HepG2 (cell line): Measurements from ENCODE around the gene GRID1. TPM values are rescaled to one million over a fixed set of nuclear protein-coding genes. Genes with fewer than 3 reads are reported as not detected.

ENCODE experiments used
- KLF9 ChIP-seq: IDR thresholded peaks from 2 replicates; pipeline ENCODE4 v1.6.1; 2016; ENCODE audit warnings: low read depth
- NR2F1 ChIP-seq, 2 experiments: fragments of 450-650 bp in 1 of 2; formaldehyde crosslinking in 1 of 2; IDR thresholded peaks; 2 replicates each; pipeline versions ENCODE4 v1.5.0 to v1.6.1; 2016 to 2020; ENCODE audit warnings: mild to moderate bottlenecking in 1 of 2, missing compliant biosample characterization in 1 of 2, missing genetic modification reagents in 1 of 2, moderate library complexity in 1 of 2
- PITX1 ChIP-seq: sonication (generic); formaldehyde crosslinking; IDR thresholded peaks from 2 replicates; pipeline ENCODE4 v1.5.1; 2020; ENCODE audit warnings: mild to moderate bottlenecking, missing genetic modification reagents
- RCOR2 ChIP-seq: IDR thresholded peaks from 2 replicates; pipeline ENCODE4 v1.6.1; 2016; ENCODE audit warnings: missing biosample characterization, missing genetic modification reagents
- SMAD1 ChIP-seq: sonication (generic); formaldehyde crosslinking; IDR thresholded peaks from 2 replicates; pipeline ENCODE4 v1.4.0; 2020; ENCODE audit warnings: missing genetic modification reagents, low read depth, mild to moderate bottlenecking, borderline replicate concordance
- ZNF251 ChIP-seq: sonication (generic); formaldehyde crosslinking; IDR thresholded peaks from 2 replicates; pipeline ENCODE4 v1.9.0; 2021; ENCODE audit warnings: mild to moderate bottlenecking, missing genetic modification reagents
- ZNF264 ChIP-seq: sonication (generic); formaldehyde crosslinking; IDR thresholded peaks from 2 replicates; pipeline ENCODE4 v1.4.0; 2020; ENCODE audit warnings: missing genetic modification reagents
- ZNF432 ChIP-seq: sonication (generic); formaldehyde crosslinking; IDR thresholded peaks from 2 replicates; pipeline ENCODE4 v1.5.0; 2020; ENCODE audit warnings: missing genetic modification reagents, mild to moderate bottlenecking, borderline replicate concordance
- ZNF619 ChIP-seq: sonication (generic); formaldehyde crosslinking; IDR thresholded peaks from 2 replicates; pipeline ENCODE4 v1.4.0; 2020; ENCODE audit warnings: mild to moderate bottlenecking, missing genetic modification reagents
- ZNF720 ChIP-seq: sonication (generic); formaldehyde crosslinking; IDR thresholded peaks from 2 replicates; pipeline ENCODE4 v1.4.0; 2020; ENCODE audit warnings: missing genetic modification reagents
- polyA plus RNA-seq, 8 experiments: library from polyadenylated mRNA; depleted of rRNA in 3 of 8; stranded (reverse) in 7 of 8; unstranded in 1 of 8; fragments of >200 nt; fragmentation: Illumina TruSeq in 4 of 8; extraction: Trizol in 4 of 8; gene quantifications; 2 replicates each; pipeline versions ENCODE4 v1.2.1 to v1.2.3, GENCODE V29; 2011 to 2016; ENCODE audit warnings: low read depth in 4 of 8, missing spikeins in 1 of 8, mixed read lengths in 1 of 8; ENCODE audit not compliant: insufficient read depth in 1 of 8
- total RNA-seq, 5 experiments: library from RNA; depleted of rRNA; stranded (reverse); fragments of >200 nt; fragmentation: Illumina TruSeq; extraction: Trizol; gene quantifications; 2 replicates each; pipeline ENCODE4 v1.2.3, GENCODE V29; 2016; ENCODE audit warnings: low read depth in 1 of 5
- TF ChIP-seq, protein P1 (sequence below): sonication (generic); formaldehyde crosslinking; IDR thresholded peaks from 2 replicates; pipeline ENCODE4 v1.5.1; 2020; ENCODE audit warnings: mild to moderate bottlenecking, missing genetic modification reagents, borderline replicate concordance
- TF ChIP-seq, protein P2 (sequence below): sonication (generic); formaldehyde crosslinking; IDR thresholded peaks from 2 replicates; pipeline ENCODE4 v1.4.0; 2020; ENCODE audit warnings: mild to moderate bottlenecking, missing genetic modification reagents
- TF ChIP-seq, protein P3 (sequence below), 2 experiments: sonication (generic) in 1 of 2; formaldehyde crosslinking in 1 of 2; IDR thresholded peaks; 2 replicates each; pipeline versions ENCODE4 v1.4.0 to v1.6.1; 2018 to 2020; ENCODE audit warnings: missing genetic modification reagents in 2 of 2, borderline replicate concordance in 1 of 2, low read depth in 1 of 2, mild to moderate bottlenecking in 1 of 2, missing biosample characterization in 1 of 2

GRID1 gene
- total and polyA plus RNA-seq, 2 of the 13 experiments (the other 11 are each of a cell fraction or from before 2014, with no cell fraction given) = 0.05 TPM; not detected in 1

GRCh38 chr10:86263209-86263608, 103.4 kb downstream of the GRID1 start (continued):
- TF ChIP-seq, protein P1, sequence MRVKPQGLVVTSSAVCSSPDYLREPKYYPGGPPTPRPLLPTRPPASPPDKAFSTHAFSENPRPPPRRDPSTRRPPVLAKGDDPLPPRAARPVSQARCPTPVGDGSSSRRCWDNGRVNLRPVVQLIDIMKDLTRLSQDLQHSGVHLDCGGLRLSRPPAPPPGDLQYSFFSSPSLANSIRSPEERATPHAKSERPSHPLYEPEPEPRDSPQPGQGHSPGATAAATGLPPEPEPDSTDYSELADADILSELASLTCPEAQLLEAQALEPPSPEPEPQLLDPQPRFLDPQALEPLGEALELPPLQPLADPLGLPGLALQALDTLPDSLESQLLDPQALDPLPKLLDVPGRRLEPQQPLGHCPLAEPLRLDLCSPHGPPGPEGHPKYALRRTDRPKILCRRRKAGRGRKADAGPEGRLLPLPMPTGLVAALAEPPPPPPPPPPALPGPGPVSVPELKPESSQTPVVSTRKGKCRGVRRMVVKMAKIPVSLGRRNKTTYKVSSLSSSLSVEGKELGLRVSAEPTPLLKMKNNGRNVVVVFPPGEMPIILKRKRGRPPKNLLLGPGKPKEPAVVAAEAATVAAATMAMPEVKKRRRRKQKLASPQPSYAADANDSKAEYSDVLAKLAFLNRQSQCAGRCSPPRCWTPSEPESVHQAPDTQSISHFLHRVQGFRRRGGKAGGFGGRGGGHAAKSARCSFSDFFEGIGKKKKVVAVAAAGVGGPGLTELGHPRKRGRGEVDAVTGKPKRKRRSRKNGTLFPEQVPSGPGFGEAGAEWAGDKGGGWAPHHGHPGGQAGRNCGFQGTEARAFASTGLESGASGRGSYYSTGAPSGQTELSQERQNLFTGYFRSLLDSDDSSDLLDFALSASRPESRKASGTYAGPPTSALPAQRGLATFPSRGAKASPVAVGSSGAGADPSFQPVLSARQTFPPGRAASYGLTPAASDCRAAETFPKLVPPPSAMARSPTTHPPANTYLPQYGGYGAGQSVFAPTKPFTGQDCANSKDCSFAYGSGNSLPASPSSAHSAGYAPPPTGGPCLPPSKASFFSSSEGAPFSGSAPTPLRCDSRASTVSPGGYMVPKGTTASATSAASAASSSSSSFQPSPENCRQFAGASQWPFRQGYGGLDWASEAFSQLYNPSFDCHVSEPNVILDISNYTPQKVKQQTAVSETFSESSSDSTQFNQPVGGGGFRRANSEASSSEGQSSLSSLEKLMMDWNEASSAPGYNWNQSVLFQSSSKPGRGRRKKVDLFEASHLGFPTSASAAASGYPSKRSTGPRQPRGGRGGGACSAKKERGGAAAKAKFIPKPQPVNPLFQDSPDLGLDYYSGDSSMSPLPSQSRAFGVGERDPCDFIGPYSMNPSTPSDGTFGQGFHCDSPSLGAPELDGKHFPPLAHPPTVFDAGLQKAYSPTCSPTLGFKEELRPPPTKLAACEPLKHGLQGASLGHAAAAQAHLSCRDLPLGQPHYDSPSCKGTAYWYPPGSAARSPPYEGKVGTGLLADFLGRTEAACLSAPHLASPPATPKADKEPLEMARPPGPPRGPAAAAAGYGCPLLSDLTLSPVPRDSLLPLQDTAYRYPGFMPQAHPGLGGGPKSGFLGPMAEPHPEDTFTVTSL = no peak
- TF ChIP-seq ZNF619 (CRISPR knock-in tag) (no peak), PITX1 (CRISPR knock-in tag) (no peak), RCOR2 (no peak), ZNF432 (no peak), ZNF251 (CRISPR knock-in tag) (no peak), ZNF264 (CRISPR knock-in tag) (no peak), NR2F1 (CRISPR knock-in tag; IDR thresholded peaks at IDR 0.05) (no peak), KLF9 (CRISPR knock-in tag) (no peak), SMAD1 (no peak), ZNF720 (no peak)
- TF ChIP-seq, protein P2, sequence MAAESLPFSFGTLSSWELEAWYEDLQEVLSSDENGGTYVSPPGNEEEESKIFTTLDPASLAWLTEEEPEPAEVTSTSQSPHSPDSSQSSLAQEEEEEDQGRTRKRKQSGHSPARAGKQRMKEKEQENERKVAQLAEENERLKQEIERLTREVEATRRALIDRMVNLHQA (CRISPR knock-in tag) = no peak
- TF ChIP-seq, protein P3, sequence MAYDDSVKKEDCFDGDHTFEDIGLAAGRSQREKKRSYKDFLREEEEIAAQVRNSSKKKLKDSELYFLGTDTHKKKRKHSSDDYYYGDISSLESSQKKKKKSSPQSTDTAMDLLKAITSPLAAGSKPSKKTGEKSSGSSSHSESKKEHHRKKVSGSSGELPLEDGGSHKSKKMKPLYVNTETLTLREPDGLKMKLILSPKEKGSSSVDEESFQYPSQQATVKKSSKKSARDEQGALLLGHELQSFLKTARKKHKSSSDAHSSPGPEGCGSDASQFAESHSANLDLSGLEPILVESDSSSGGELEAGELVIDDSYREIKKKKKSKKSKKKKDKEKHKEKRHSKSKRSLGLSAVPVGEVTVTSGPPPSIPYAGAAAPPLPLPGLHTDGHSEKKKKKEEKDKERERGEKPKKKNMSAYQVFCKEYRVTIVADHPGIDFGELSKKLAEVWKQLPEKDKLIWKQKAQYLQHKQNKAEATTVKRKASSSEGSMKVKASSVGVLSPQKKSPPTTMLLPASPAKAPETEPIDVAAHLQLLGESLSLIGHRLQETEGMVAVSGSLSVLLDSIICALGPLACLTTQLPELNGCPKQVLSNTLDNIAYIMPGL (CRISPR knock-in tag; IDR thresholded peaks at IDR 0.05; ENCODE audit: borderline replicate concordance in 1 of 2, low read depth in 1 of 2) = no peak
